OCI-LY1 (cell line): ENCODE results near the gene CXCL12.

Experiments
- EZH2 ChIP-seq: fragments of 200-600 bp; sonication (generic), shearing (Covaris generic); IDR thresholded peaks from 2 replicates; pipeline ENCODE4 v1.8.0; 2017; ENCODE audit warnings: borderline replicate concordance, mixed run types, mild to moderate bottlenecking, antibody characterized with exemption, low read length, moderate library complexity, mixed read lengths
- TF ChIP-seq, protein P1 (sequence below): fragments of 200-600 bp; sonication (generic), shearing (Covaris generic); IDR thresholded peaks from 2 replicates; pipeline ENCODE4 v1.5.1; 2017; ENCODE audit warnings: mild to moderate bottlenecking, antibody characterized with exemption, low read length, moderate library complexity, mixed read lengths

DNA sequence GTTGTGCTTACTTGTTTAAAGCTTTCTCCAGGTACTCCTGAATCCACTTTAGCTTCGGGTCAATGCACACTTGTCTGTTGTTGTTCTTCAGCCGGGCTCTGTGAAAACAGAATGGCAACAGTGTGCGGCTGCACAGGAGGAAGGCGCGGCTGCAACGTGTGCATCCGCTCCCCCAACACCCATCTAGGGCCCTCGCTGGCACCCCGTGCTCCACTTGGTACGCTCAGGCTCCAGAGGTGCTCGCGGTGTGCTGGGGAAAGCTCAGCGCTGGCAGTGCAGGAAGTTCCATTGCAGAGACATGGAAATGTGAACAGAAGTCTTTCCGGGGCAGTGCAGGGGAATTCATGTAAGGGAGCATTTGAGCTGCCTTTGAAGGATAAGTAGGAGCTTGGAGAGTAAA is 6.3 kb downstream of the CXCL12 start:
- TF ChIP-seq, protein P1, sequence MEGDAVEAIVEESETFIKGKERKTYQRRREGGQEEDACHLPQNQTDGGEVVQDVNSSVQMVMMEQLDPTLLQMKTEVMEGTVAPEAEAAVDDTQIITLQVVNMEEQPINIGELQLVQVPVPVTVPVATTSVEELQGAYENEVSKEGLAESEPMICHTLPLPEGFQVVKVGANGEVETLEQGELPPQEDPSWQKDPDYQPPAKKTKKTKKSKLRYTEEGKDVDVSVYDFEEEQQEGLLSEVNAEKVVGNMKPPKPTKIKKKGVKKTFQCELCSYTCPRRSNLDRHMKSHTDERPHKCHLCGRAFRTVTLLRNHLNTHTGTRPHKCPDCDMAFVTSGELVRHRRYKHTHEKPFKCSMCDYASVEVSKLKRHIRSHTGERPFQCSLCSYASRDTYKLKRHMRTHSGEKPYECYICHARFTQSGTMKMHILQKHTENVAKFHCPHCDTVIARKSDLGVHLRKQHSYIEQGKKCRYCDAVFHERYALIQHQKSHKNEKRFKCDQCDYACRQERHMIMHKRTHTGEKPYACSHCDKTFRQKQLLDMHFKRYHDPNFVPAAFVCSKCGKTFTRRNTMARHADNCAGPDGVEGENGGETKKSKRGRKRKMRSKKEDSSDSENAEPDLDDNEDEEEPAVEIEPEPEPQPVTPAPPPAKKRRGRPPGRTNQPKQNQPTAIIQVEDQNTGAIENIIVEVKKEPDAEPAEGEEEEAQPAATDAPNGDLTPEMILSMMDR: no peak
- TF ChIP-seq EZH2: no peak
